Endothelial cell of umbilical vein (primary cell): Measurements from ENCODE around the gene COL13A1. TPM values are rescaled to one million over a fixed set of nuclear protein-coding genes. Genes with fewer than 3 reads are reported as not detected.

ENCODE experiments used
- BruUV-seq: library from RNA; stranded (reverse); fragments of 400-500 nt; replicated peaks from 2 replicates; lab custom pipeline; 2021; lab: Mats Ljungman, UMichigan
- CTCF ChIA-PET: fragments of 300-600, 350-600 bp; sonication (Branson Sonifier 250); formaldehyde crosslinking; loops from one replicate; lab custom pipeline; 2021; ENCODE audit warnings: antibody characterized with exemption, inconsistent platforms; lab: Charles Lee
- POLR2A ChIA-PET: fragments of 300-600, 350-600 bp; sonication (Branson Sonifier 250); formaldehyde crosslinking; loops from one replicate; lab custom pipeline; 2021; ENCODE audit warnings: antibody characterized with exemption, inconsistent platforms; lab: Charles Lee
- DNase-seq: peaks from one replicate; pipeline ENCODE4 v3.0.0-alpha.2; 2011; ENCODE audit warnings: low read depth, low spot score
- FAIRE-seq: peaks from 2 replicates; lab custom pipeline; 2011; peaks lifted over from hg19 to GRCh38; lab: Jason Lieb, UNC
- H2AFZ ChIP-seq: 2 replicates; pipeline ENCODE4 v1.6.0; 2012; ENCODE audit warnings: low read depth, low read length, control low read depth, inconsistent platforms
- H3K27ac ChIP-seq: 2 replicates; pipeline ENCODE4 v1.5.1; 2011; ENCODE audit warnings: low read depth, mild to moderate bottlenecking, control low read depth, low read length, moderate library complexity; ENCODE audit not compliant: insufficient read depth
- H3K27me3 ChIP-seq, 2 experiments: 2 replicates each; pipeline versions ENCODE4 v1.6.0 to v1.6.1; 2011; ENCODE audit warnings: low read length in 2 of 2, mixed read lengths in 1 of 2; ENCODE audit not compliant: control insufficient read depth in 2 of 2, insufficient read depth in 2 of 2
- H3K36me3 ChIP-seq, 2 experiments: 2 replicates in 1 of 2; 3 replicates in 1 of 2; pipeline ENCODE4 v1.5.1; 2011; ENCODE audit warnings: low read length in 2 of 2, mild to moderate bottlenecking in 1 of 2, moderate library complexity in 1 of 2; ENCODE audit not compliant: control insufficient read depth in 2 of 2, insufficient read depth in 2 of 2; ENCODE audit errors: extremely low read depth in 1 of 2
- H3K4me1 ChIP-seq: 3 replicates; pipeline ENCODE4 v1.5.1; 2011; ENCODE audit warnings: mild to moderate bottlenecking, low read length; ENCODE audit not compliant: control insufficient read depth, insufficient read depth; ENCODE audit errors: extremely low read depth
- H3K4me2 ChIP-seq: 2 replicates; pipeline ENCODE4 v1.6.1; 2011; ENCODE audit warnings: low read length, control low read depth, mixed read lengths; ENCODE audit not compliant: insufficient read depth
- H3K4me3 ChIP-seq, 3 experiments: fragments of 200-600 bp in 1 of 3; sonication (generic), shearing (Covaris generic) in 1 of 3; replicated peaks in 1 of 3; 2 replicates each; pipeline ENCODE4 v1.5.1; 2011 to 2016; ENCODE audit warnings: control low read depth in 3 of 3, low read length in 3 of 3, mild to moderate bottlenecking in 2 of 3, inconsistent platforms in 1 of 3, low read depth in 1 of 3, moderate library complexity in 1 of 3; ENCODE audit not compliant: insufficient read depth in 1 of 3
- H3K79me2 ChIP-seq: 2 replicates; pipeline ENCODE4 v1.6.0; 2012; ENCODE audit warnings: low read length, inconsistent platforms; ENCODE audit not compliant: control insufficient read depth, insufficient read depth
- H3K9ac ChIP-seq: replicated peaks from 2 replicates; pipeline ENCODE3; 2011; ENCODE audit warnings: low read length, control low read depth; ENCODE audit not compliant: insufficient read depth; ENCODE audit errors: extremely low read depth
- H3K9me1 ChIP-seq: replicated peaks from 3 replicates; pipeline ENCODE4 v1.6.0; 2011; ENCODE audit warnings: mild to moderate bottlenecking, low read length; ENCODE audit not compliant: control insufficient read depth, insufficient read depth; ENCODE audit errors: extremely low read depth
- H3K9me3 ChIP-seq: replicated peaks from 2 replicates; pipeline ENCODE4 v1.5.1; 2012; ENCODE audit warnings: low read length, inconsistent platforms; ENCODE audit not compliant: control insufficient read depth, insufficient read depth
- H4K20me1 ChIP-seq: replicated peaks from 2 replicates; pipeline ENCODE3; 2011; ENCODE audit warnings: mild to moderate bottlenecking, low read length; ENCODE audit not compliant: control insufficient read depth, insufficient read depth; ENCODE audit errors: extremely low read depth
- EZH2 ChIP-seq: IDR thresholded peaks from 2 replicates; pipeline ENCODE4 v1.6.1; 2012; ENCODE audit warnings: borderline replicate concordance, low read depth, mild to moderate bottlenecking, moderate library complexity, low read length, inconsistent platforms; ENCODE audit not compliant: severe bottlenecking
- FOS ChIP-seq: IDR thresholded peaks from 2 replicates; pipeline ENCODE4 v1.6.1; 2011; ENCODE audit warnings: mild to moderate bottlenecking, low read length, moderate library complexity, borderline replicate concordance; ENCODE audit not compliant: insufficient read depth
- JUN ChIP-seq: IDR thresholded peaks from 2 replicates; pipeline ENCODE4 v1.6.1; 2011; ENCODE audit warnings: borderline replicate concordance, low read depth; ENCODE audit not compliant: insufficient read length, insufficient read depth
- MYC ChIP-seq: IDR thresholded peaks from one replicate; pipeline ENCODE4 v1.6.1; 2011; ENCODE audit warnings: mild to moderate bottlenecking, low read depth, low read length
- POLR2A ChIP-seq: IDR thresholded peaks from 2 replicates; pipeline ENCODE4 v1.6.1; 2012; ENCODE audit warnings: low read depth, mild to moderate bottlenecking, control low read depth, low read length
- POLR2AphosphoS5 ChIP-seq: IDR thresholded peaks from 2 replicates; pipeline ENCODE4 v1.6.1; 2012; ENCODE audit warnings: low read depth, mild to moderate bottlenecking, control low read depth, low read length, moderate library complexity; ENCODE audit not compliant: insufficient read depth
- dilution Hi-C: fragments of 300-500 bp; cut with MboI; formaldehyde crosslinking; loops from one replicate; pipeline ENCODE4 v1.15.0; 2019; ENCODE audit warnings: low sequenced_read_pairs; ENCODE audit not compliant: extremely low pct_ligation_motif_present
- intact Hi-C: fragments of 100-400 bp; cut with micrococcal nuclease; formaldehyde crosslinking; loops from one replicate; pipeline ENCODE4 v1.10.0; 2022
- polyA plus RNA-seq, 4 experiments: library from polyadenylated mRNA; depleted of rRNA in 3 of 4; stranded (reverse) in 3 of 4; unstranded in 1 of 4; fragments of >200 nt; gene quantifications; 2 replicates each; pipeline versions ENCODE4 v1.2.1 to v1.2.3, GENCODE V29; 2011 to 2012; ENCODE audit warnings: missing spikeins in 1 of 4
- total RNA-seq: library from RNA; stranded (reverse); gene quantifications from 2 replicates; pipeline ENCODE4 v1.2.3, GENCODE V29; 2021
- TF ChIP-seq, protein P1 (sequence below): IDR thresholded peaks from 2 replicates; pipeline ENCODE4 v1.6.1; 2011; ENCODE audit not compliant: insufficient read depth, insufficient read length
- TF ChIP-seq, protein P2 (sequence below), 2 donors: IDR thresholded peaks; 1 replicate in 1 of 2; 2 replicates in 1 of 2; pipeline ENCODE4 v1.5.1; 2011; ENCODE audit warnings: low read length in 2 of 2, mild to moderate bottlenecking in 2 of 2, moderate library complexity in 2 of 2, control low read depth in 1 of 2, inconsistent platforms in 1 of 2, low read depth in 1 of 2; ENCODE audit not compliant: insufficient read depth in 1 of 2; ENCODE audit errors: extremely low read depth in 1 of 2

Gene COL13A1
- total and polyA plus RNA-seq, 2 donors (not counting 3 experiments of a cell fraction or from before 2014, with no cell fraction given): 21.4 to 47.5 TPM

- H3K9ac ChIP-seq: no peak overlapping the region
- H3K36me3 ChIP-seq: no peaks in the 10 kb centered on the region
- TF ChIP-seq POLR2AphosphoS5: no peak
- TF ChIP-seq, protein P1, sequence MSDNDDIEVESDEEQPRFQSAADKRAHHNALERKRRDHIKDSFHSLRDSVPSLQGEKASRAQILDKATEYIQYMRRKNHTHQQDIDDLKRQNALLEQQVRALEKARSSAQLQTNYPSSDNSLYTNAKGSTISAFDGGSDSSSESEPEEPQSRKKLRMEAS: no peak
- no peak for TF ChIP-seq MYC
- no peak for TF ChIP-seq POLR2A
- no peak for TF ChIP-seq FOS
- TF ChIP-seq JUN: no peak
- TF ChIP-seq EZH2: no peak
- TF ChIP-seq, protein P2, sequence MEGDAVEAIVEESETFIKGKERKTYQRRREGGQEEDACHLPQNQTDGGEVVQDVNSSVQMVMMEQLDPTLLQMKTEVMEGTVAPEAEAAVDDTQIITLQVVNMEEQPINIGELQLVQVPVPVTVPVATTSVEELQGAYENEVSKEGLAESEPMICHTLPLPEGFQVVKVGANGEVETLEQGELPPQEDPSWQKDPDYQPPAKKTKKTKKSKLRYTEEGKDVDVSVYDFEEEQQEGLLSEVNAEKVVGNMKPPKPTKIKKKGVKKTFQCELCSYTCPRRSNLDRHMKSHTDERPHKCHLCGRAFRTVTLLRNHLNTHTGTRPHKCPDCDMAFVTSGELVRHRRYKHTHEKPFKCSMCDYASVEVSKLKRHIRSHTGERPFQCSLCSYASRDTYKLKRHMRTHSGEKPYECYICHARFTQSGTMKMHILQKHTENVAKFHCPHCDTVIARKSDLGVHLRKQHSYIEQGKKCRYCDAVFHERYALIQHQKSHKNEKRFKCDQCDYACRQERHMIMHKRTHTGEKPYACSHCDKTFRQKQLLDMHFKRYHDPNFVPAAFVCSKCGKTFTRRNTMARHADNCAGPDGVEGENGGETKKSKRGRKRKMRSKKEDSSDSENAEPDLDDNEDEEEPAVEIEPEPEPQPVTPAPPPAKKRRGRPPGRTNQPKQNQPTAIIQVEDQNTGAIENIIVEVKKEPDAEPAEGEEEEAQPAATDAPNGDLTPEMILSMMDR (IDR thresholded peaks at IDR 0.05; ENCODE audit: extremely low read depth in 1 of 2, insufficient read depth in 1 of 2, low read depth in 1 of 2, low read length in 2 of 2): no peak
- DNase-seq: no peak
- peaks cover 19 to 29% of the 10 kb centered on the region in 2 experiments for H3K27me3 ChIP-seq
- BruUV-seq: no TSS peak
- POLR2A ChIA-PET: no interaction called here
- no peaks in the 10 kb centered on the region for H3K4me1 ChIP-seq
- H3K27ac ChIP-seq: no peak overlapping the region
- dilution Hi-C loops: no loop called here
- no peak for FAIRE-seq
- no peaks in the 10 kb centered on the region for H3K9me1 ChIP-seq
- no peaks in the 10 kb centered on the region for H3K79me2 ChIP-seq
- H3K4me2 ChIP-seq: no peak overlapping the region
- no peaks in the 10 kb centered on the region for H3K9me3 ChIP-seq
- H4K20me1 ChIP-seq: no peaks in the 10 kb centered on the region
- CTCF ChIA-PET: interaction anchor here (0.9 to 2.4 kb wide), 3 partner anchors 12 to 14 kb away, joined by 4 to 11 read pairs (median 8); no protein-coding TSS in a partner anchor
- no peak overlapping the region for H3K4me3 ChIP-seq
- intact Hi-C loops: no loop called here
- no peak overlapping the region for H2AFZ ChIP-seq
Measured at GRCh38 chr10:69757206-69757552, 44.5 kb upstream of the COL13A1 start.
